Heart left ventricle (tissue), 16 donors: ENCODE results near the gene RGMB. TPM values are rescaled to one million over a fixed set of nuclear protein-coding genes. Genes with fewer than 3 reads are reported as not detected.

Experiments used
- ATAC-seq, 4 donors: fragments of 200-7000 bp; cut with Tn5 transposase; one replicate each; pipeline ENCODE4 v1.9.1; 2020 to 2022; ENCODE audit warnings: moderate library complexity in 4 of 4, mild to moderate bottlenecking in 3 of 4, moderate number of reproducible peaks in 1 of 4
- DNase-seq, 5 donors: peaks; one replicate each; pipeline ENCODE4 v3.0.0-alpha.2; 2020
- H3K27ac ChIP-seq, 12 donors: fragments of 200-600 bp; sonication (generic) in 4 of 12; one replicate each; pipeline versions ENCODE4 v1.5.0 to v1.8.0; 2016 to 2022; ENCODE audit warnings: mild to moderate bottlenecking in 2 of 12
- H3K27me3 ChIP-seq, 9 donors: fragments of 200-600 bp; sonication (generic) in 2 of 9; one replicate each; pipeline versions ENCODE4 v1.5.1 to v1.8.0; 2016 to 2022; ENCODE audit warnings: mild to moderate bottlenecking in 3 of 9
- H3K36me3 ChIP-seq, 9 donors: fragments of 200-600 bp; sonication (generic) in 2 of 9; one replicate each; pipeline versions ENCODE4 v1.5.0 to v1.8.0; 2018 to 2022; ENCODE audit warnings: mild to moderate bottlenecking in 2 of 9
- H3K4me1 ChIP-seq, 12 donors: fragments of 200-600 bp; sonication (generic) in 4 of 12; one replicate each; pipeline versions ENCODE4 v1.5.0 to v1.8.0; 2016 to 2022; ENCODE audit warnings: mild to moderate bottlenecking in 3 of 12
- H3K4me3 ChIP-seq, 12 donors: fragments of 200-600 bp; sonication (generic) in 4 of 12; one replicate each; pipeline versions ENCODE4 v1.5.0 to v1.8.0; 2017 to 2022; ENCODE audit warnings: mild to moderate bottlenecking in 9 of 12, moderate library complexity in 4 of 12
- H3K9me3 ChIP-seq, 12 donors: fragments of 200-600 bp; sonication (generic) in 4 of 12; one replicate each; pipeline versions ENCODE4 v1.5.0 to v1.8.0; 2016 to 2022; ENCODE audit warnings: mild to moderate bottlenecking in 1 of 12
- CTCF ChIP-seq, 12 donors: fragments of 200-600 bp; sonication (generic) in 4 of 12; IDR thresholded peaks; one replicate each; pipeline versions ENCODE4 v1.5.0 to v1.8.0; 2018 to 2022; ENCODE audit warnings: antibody characterized with exemption in 12 of 12, mild to moderate bottlenecking in 5 of 12
- POLR2A ChIP-seq, 2 donors: fragments of 450-650 bp; IDR thresholded peaks; one replicate each; pipeline ENCODE4 v1.6.1; 2017; ENCODE audit warnings: antibody characterized with exemption in 2 of 2, mild to moderate bottlenecking in 2 of 2, moderate library complexity in 2 of 2
- WGBS, 4 donors: extraction: QIAGEN DNeasy Blood & Tissue Kit in 2 of 4; methylation state at CpG; one replicate each; pipeline versions ENCODE4 v1.1.5 to v1.1.7; 2013 to 2018; 5-methylcytosine and 5-hydroxymethylcytosine counted together
- intact Hi-C, 10 donors: fragments of 100-400 bp; cut with DNase I; formaldehyde crosslinking; loops; one replicate each; pipeline versions ENCODE4 v1.11.1 to v1.14.2; 2022
- polyA plus RNA-seq, 2 donors: library from polyadenylated mRNA; stranded (reverse); fragments of 200-250 nt; gene quantifications; one replicate each; pipeline ENCODE4 v1.2.3, GENCODE V29; 2013
- total RNA-seq, 9 donors: library from RNA; depleted of rRNA in 2 of 9; stranded (reverse); fragments of >200 nt in 2 of 9; fragmentation: NEBNext Ultra II Directional in 3 of 9; extraction: Animal tissue kit (Norgen Biotek cat#: 25700) in 3 of 9; gene quantifications; one replicate each; pipeline versions ENCODE4 v1.1.0 to v1.2.4, GENCODE V29; 2016 to 2023
- donor health status: ischemic (EF 13 %, LVEDD 7.1; RV severe dilation, severe dysfunction).
- donor health status: healthy with polysubstance abuse.
- donor health status: DM: no; HTN: yes; CAD: no.
- donor health status: DM: no; HTN: no; CAD: no.
- donor health status: ischemic (EF 25% LVEDD 6.9; RV normal size, moderate dysfunction).
- donor health status: ischemic (EF 25% LVEDD 5.7; RV mildly dilated, moderate dysfunction).
- donor health status: healthy.
- donor health status: DM: yes; HTN: yes; CAD: no.
- donor health status: ischemic (EF 35%, LVEDD 5.7; RV mildly dilated, moderate dysfunction).
- donor health status: nonischemic (EF 11% LVEDD 7.7; RV severe dilation, severe dysfunction).
- donor health status: DM: yes; HTN: yes; CAD: no.
- donor health status: PGD.
- donor health status: ischemic (EF 29% LVEDD 5.4; RV normal size, mild dysfunction).
- donor health status: nonischemic (EF 23%, LVEDD 6.1; RV moderate dilation, normal function).

The RGMB gene
- total and polyA plus RNA-seq, 11 donors = 2.0 to 42.2 (median 16.1) TPM

GRCh38 chr5:98786191-98786853, 12.9 kb downstream of the RGMB start:
- intact Hi-C loops = no loop called here
- H3K27me3 ChIP-seq = no peaks in the 10 kb centered on the region
- peaks cover 5 to 60% (median 28%) of the 10 kb centered on the region in 12 donors for H3K4me1 ChIP-seq
- peaks cover 0 to 20% (median 0%) of the 10 kb centered on the region in 9 donors for H3K36me3 ChIP-seq
- no peak overlapping the region for H3K4me3 ChIP-seq
- no peaks in the 10 kb centered on the region for H3K9me3 ChIP-seq
- DNase-seq (no peak), ATAC-seq (no peak)
- WGBS, 4 donors = 48 to 63% (median 55%) methylated on average over 4 of the region's 4 CpGs
- peak overlapping the region in 1 of 12 donors; percentile 20 for H3K27ac ChIP-seq
- TF ChIP-seq CTCF (IDR thresholded peaks at IDR 0.05) (no peak), POLR2A (IDR thresholded peaks at IDR 0.05) (no peak)

DNA sequence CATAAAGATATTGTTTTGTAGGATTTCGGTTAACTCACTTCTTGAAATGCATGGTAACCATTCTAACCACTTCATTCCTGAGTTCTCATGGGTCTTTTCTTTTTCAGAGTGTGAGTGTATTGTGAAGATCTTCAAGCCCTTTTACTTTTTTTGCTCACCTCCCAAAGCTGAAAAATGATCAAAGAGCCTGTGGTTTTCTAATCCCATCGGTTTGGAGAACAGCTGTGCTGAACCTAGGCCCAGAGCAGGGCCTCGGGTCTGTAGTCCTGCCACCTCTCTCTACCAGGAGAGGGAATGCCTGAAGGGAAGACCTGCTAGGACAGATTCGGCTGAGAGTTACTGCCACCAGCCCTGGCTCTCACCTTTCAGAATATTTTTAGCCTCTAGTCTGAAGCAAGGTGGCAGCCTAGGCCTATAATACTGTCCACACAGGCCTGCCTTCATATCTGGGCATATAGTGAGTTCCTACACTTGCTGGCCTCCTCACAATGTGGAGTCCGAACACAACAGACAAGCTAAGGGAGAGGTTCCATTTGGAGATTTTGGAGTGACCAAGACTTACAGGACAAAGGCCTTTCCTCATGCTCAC, 13.8 kb downstream of the RGMB start:
- Histone ChIP-seq H3K27me3 (no peaks in the 10 kb centered on the region), H3K27ac (peak overlapping the region in 7 of 12 donors; percentile 1 to 45 (median 23)), H3K36me3 (peaks cover 0 to 12% (median 0%) of the 10 kb centered on the region in 9 donors), H3K4me1 (peaks cover 5 to 67% (median 31%) of the 10 kb centered on the region in 12 donors), H3K4me3 (no peak overlapping the region), H3K9me3 (no peaks in the 10 kb centered on the region)
- intact Hi-C loops = no loop called here
- WGBS, 4 donors = 55 to 62% (median 59%) methylated on average over 5 of the region's 5 CpGs
- DNase-seq (peak in 1 of 5 donors; percentile 26), ATAC-seq (peak; percentile 76 to 82 (median 80))
- TF ChIP-seq POLR2A (IDR thresholded peaks at IDR 0.05) = no peak
- TF ChIP-seq CTCF (IDR thresholded peaks at IDR 0.05) = peak in 2 of 12 donors; percentile 18 to 20

- TF ChIP-seq POLR2A (IDR thresholded peaks at IDR 0.05) (no peak), CTCF (IDR thresholded peaks at IDR 0.05) (no peak)
- no peak for ATAC-seq
- H3K4me1 ChIP-seq = peaks cover 5 to 67% (median 31%) of the 10 kb centered on the region in 12 donors
- no peaks in the 10 kb centered on the region for H3K27me3 ChIP-seq
- no peaks in the 10 kb centered on the region for H3K9me3 ChIP-seq
- no peak for DNase-seq
- H3K4me3 ChIP-seq = no peak overlapping the region
- intact Hi-C loops = no loop called here
- H3K27ac ChIP-seq = no peak overlapping the region
- peaks cover 0 to 16% (median 11%) of the 10 kb centered on the region in 9 donors for H3K36me3 ChIP-seq
- WGBS, 4 donors = 89 to 95% (median 92%) methylated on average over 3 of the region's 3 CpGs
These were observed 15.6 kb downstream of the RGMB start for GRCh38 chr5:98789029-98789428.

DNA sequence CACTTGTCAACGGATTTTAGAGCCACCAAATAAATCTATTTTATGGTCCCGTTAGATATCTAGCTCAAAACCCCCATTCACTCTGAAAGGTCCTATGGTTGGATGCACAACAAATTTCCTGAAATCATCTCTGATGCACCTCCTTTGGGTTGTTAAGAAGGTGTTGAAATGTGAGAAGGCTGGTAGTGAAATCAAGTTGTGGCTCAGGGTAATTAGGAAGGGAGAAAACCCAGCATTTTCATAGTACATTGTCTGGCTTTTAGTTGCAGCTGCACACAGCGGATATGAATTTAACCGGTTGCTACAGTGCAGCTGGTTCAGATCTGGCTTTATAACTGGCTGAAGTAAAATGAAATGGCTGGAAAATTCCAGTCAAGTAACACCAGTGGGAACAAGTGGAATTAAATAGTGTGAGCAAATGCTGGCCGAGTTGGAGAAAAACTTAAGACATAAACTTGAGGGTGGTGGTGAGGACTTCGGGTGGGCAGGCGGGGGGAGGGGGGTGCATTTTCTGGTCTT, 17.6 kb downstream of the RGMB start:
- Histone ChIP-seq H3K27me3 (no peaks in the 10 kb centered on the region), H3K27ac (peak overlapping the region in 3 of 12 donors; percentile 1 to 28 (median 23)), H3K4me1 (peaks cover 5 to 53% (median 20%) of the 10 kb centered on the region in 12 donors), H3K9me3 (no peaks in the 10 kb centered on the region), H3K4me3 (peak overlapping the region in 1 of 12 donors; percentile 12), H3K36me3 (peaks cover 0 to 19% (median 12%) of the 10 kb centered on the region in 9 donors)
- no peak for DNase-seq
- WGBS, 4 donors = 73 to 79% (median 76%) methylated on average over 7 of the region's 7 CpGs
- intact Hi-C loops = no loop called here
- peak; percentile 26 to 68 (median 48) for ATAC-seq
- TF ChIP-seq CTCF (IDR thresholded peaks at IDR 0.05) (no peak), POLR2A (IDR thresholded peaks at IDR 0.05) (no peak)
